Motor neuron (in vitro differentiated cells): ENCODE results near the gene DIAPH1. TPM values are rescaled to one million over a fixed set of nuclear protein-coding genes. Genes with fewer than 3 reads are reported as not detected.
A peak's percentile ranks its signal among the peaks of the same experiment; 100 is the strongest.

ENCODE experiments used
- ATAC-seq, 8 experiments: fragments of 200-7000 bp; cut with Tn5 transposase; replicated peaks in 6 of 8; 2 replicates each; pipeline ENCODE4 v1.8.0; 2021; ENCODE audit warnings: mild to moderate bottlenecking in 8 of 8, moderate library complexity in 8 of 8
- H3K27ac ChIP-seq, 2 donors: fragments of 250-450 bp; sonication (Bioruptor Pico); 2 replicates each; pipeline ENCODE4 v1.9.0; 2021; ENCODE audit warnings: antibody characterized with exemption in 2 of 2, mild to moderate bottlenecking in 2 of 2, moderate library complexity in 1 of 2
- H3K4me1 ChIP-seq, 2 donors: fragments of 250-450 bp; sonication (Bioruptor Pico); replicated peaks in 1 of 2; 2 replicates each; pipeline ENCODE4 v1.6.1; 2021; ENCODE audit warnings: antibody characterized with exemption in 2 of 2, mild to moderate bottlenecking in 2 of 2, moderate library complexity in 1 of 2
- H3K4me3 ChIP-seq, 5 donors: fragments of 250-450 bp; sonication (Bioruptor Pico); 2 replicates each; pipeline ENCODE4 v1.9.0; 2021; ENCODE audit warnings: antibody characterized with exemption in 5 of 5, mild to moderate bottlenecking in 5 of 5, moderate library complexity in 4 of 5
- WGBS, 10 experiments: fragments of 450-650 bp; shearing (Covaris generic); methylation state at CpG; one replicate each; pipeline ENCODE4 v1.0.0; 2022; 5-methylcytosine and 5-hydroxymethylcytosine counted together
- in situ Hi-C, 9 experiments: fragments of 400-800 bp; cut with MboI; loops; one replicate each; pipeline ENCODE4 v1.15.0; 2021; ENCODE audit warnings: low sequenced_read_pairs in 9 of 9, low pct_unique_long_range_greater_than_20kb in 2 of 9; ENCODE audit not compliant: unreplicated experiment in 9 of 9
- total RNA-seq, 8 experiments: library from RNA; unstranded; fragments of 300-600 nt; gene quantifications; 2 replicates each; pipeline versions ENCODE4 v1.2.3 to v1.2.4, GENCODE V29; 2022

Gene DIAPH1
- total RNA-seq, 8 experiments from 2014 or later = 7.4 to 93.8 (median 20.0) TPM

GRCh38 chr5:141637123-141637766 is 18.4 kb upstream of the DIAPH1 start:
- in situ Hi-C loops = no loop called here
- 0 to 4% (median 0%) methylated on average over 8 to 10 of the region's 63 CpGs; no CpG with 5 or more reads in 7 of the 10 experiments for WGBS, 10 experiments
- ATAC-seq = peak; percentile 37 to 68 (median 54)
- Histone ChIP-seq H3K4me1 (peaks cover 16 to 18% of the 10 kb centered on the region in 2 donors), H3K27ac (peak overlapping the region; percentile 49 to 56), H3K4me3 (peak overlapping the region; percentile 64 to 91 (median 76))

- in situ Hi-C loops = no loop called here
These were observed 17.8 kb upstream of the DIAPH1 start, which contains the start of the genes HDAC3 and RELL2 for GRCh38 chr5:141636413-141637122. Gene HDAC3 (minus strand): TSS chr5:141636849. CDS start chr5:141636790, 59 bp downstream. Gene RELL2 (plus strand): TSS chr5:141636997. CDS start chr5:141638226, 1,229 bp downstream.

DNA sequence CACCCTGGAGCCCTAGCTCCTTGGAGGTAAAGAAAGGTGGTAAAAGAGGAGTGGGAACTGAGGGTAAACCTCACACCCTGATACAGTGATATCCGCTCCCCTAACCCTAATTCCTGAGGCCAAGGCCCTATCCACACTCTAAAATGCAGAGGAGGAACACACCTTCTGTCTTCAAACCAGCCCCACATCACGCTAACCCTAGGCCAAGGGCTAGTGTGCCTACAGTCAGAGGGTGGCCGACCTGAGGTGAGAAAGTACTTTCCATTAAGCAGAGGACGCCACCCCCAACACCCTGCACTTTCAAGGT is 17.3 kb upstream of the DIAPH1 start:
- peak overlapping the region; percentile 64 to 91 (median 76) for H3K4me3 ChIP-seq
- in situ Hi-C loops = no loop called here
- peaks cover 16 to 18% of the 10 kb centered on the region in 2 donors for H3K4me1 ChIP-seq
- no peak overlapping the region for H3K27ac ChIP-seq
- WGBS, 10 experiments = 0 to 7% (median 3%) methylated on average over 1 to 3 of the region's 4 CpGs; no CpG with 5 or more reads in 6 of the 10 experiments
- ATAC-seq = no peak

More at GRCh38 chr5:141636413-141637122, 17.8 kb upstream of the DIAPH1 start, which contains the start of the genes HDAC3 and RELL2:
- Histone ChIP-seq H3K4me1 (peaks cover 16 to 18% of the 10 kb centered on the region in 2 donors), H3K4me3 (peak within 1 kb of the TSS; percentile 64 to 91 (median 76)), H3K27ac (peak within 1 kb of the TSS; percentile 49 to 70)
- peak; percentile 74 to 90 (median 86) for ATAC-seq
- 0 to 7% methylated on average over 2 of the region's 55 CpGs; no CpG with 5 or more reads in 8 of the 10 experiments for WGBS, 10 experiments

- ATAC-seq = peak in 1 of 8 experiments; percentile 5
- peak overlapping the region; percentile 64 to 91 (median 76) for H3K4me3 ChIP-seq
- no peak overlapping the region for H3K27ac ChIP-seq
- peaks cover 16 to 18% of the 10 kb centered on the region in 2 donors for H3K4me1 ChIP-seq
- in situ Hi-C loops = no loop called here
- WGBS, 10 experiments = 0 to 60% (median 34%) methylated on average over 1 to 5 of the region's 7 CpGs; no CpG with 5 or more reads in 2 of the 10 experiments
These were observed 16.8 kb upstream of the DIAPH1 start for GRCh38 chr5:141635646-141636045.

DNA sequence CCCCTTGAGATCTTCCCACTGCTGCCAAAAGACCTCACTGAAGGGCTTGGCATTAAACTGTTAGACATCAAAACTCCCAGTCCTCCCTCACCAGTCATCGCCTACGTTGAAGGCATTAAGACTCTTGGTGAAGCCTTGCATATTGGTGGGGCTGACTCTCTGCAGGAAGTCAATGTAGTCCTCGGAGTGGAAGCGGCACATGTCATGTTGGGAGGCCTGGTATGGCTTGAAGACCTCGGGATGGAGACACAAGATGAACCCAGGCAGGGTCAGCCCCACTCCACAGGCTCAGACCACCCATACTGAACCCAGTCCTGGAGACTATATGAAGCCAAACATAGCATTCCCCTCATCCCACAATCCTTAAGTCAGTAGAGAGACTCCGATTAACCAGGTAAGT is 15.9 kb upstream of the DIAPH1 start:
- Histone ChIP-seq H3K4me1 (peaks cover 16 to 18% of the 10 kb centered on the region in 2 donors), H3K27ac (no peak overlapping the region), H3K4me3 (no peak overlapping the region)
- WGBS, 10 experiments = 79 to 100% (median 98%) methylated on average over 1 to 5 of the region's 6 CpGs; no CpG with 5 or more reads in 1 of the 10 experiments
- no peak for ATAC-seq
- in situ Hi-C loops = no loop called here

DNA sequence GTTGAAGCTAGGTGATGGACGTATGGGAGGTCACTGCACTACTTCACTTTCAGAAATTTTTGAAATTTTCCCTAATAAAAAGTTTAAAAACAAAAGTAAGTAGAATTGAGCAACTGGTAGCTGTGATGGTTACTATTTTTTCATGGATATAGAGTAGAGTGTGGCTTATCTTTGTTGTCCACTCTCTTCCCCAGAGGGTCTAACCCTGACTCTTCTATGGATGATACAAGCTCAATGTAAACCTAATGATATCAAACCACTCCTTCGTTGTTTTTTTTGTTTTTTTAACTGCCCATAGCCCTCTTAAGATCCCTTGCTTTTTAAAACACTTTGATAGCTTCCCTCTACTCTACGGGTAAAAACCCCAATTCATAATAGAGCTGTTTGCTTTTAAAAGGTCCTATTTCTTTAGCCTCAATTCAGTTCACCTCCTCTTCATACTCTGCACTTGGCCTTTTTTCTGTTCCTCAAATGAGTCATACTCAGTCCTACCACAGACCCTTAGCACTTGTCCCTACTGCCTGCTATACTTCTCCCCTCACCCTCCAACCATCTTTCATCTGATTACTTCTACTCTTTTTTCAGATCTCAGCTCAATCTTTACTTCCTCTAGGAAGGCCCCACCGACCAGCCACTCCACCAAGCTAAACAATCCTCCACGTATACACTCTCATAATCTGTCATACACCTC is 15.2 kb upstream of the DIAPH1 start:
- ATAC-seq = no peak
- in situ Hi-C loops = no loop called here
- H3K4me3 ChIP-seq = no peak overlapping the region
- WGBS, 10 experiments = 84 to 100% (median 93%) methylated on average over 3 to 5 of the region's 5 CpGs
- no peak overlapping the region for H3K27ac ChIP-seq
- peaks cover 16 to 18% of the 10 kb centered on the region in 2 donors for H3K4me1 ChIP-seq

DNA sequence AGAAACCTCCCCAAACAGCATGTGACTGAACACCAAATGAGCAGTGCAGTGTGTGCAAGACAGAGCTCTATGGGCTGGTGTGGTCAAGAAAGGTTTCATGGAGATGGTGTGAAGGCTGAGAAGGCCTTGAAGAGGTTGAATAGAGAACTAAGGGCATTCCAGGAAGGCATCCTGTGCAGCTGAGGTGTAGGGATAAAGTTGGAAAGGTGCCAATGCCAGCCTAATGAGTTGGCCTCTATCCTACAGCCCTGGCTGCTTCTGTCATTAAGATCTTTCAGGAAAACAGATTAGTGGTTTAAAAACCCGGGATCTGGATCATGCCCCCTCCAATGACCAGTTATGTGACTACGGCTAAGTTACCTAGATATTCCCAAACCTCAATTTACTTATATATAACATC is 13.8 kb upstream of the DIAPH1 start:
- H3K4me1 ChIP-seq = peaks cover 12 to 14% of the 10 kb centered on the region in 2 donors
- no peak overlapping the region for H3K4me3 ChIP-seq
- no peak for ATAC-seq
- H3K27ac ChIP-seq = no peak overlapping the region
- in situ Hi-C loops = no loop called here
- WGBS, 10 experiments = 90 to 100% (median 100%) methylated on average over 1 to 2 of the region's 2 CpGs; no CpG with 5 or more reads in 4 of the 10 experiments

DNA sequence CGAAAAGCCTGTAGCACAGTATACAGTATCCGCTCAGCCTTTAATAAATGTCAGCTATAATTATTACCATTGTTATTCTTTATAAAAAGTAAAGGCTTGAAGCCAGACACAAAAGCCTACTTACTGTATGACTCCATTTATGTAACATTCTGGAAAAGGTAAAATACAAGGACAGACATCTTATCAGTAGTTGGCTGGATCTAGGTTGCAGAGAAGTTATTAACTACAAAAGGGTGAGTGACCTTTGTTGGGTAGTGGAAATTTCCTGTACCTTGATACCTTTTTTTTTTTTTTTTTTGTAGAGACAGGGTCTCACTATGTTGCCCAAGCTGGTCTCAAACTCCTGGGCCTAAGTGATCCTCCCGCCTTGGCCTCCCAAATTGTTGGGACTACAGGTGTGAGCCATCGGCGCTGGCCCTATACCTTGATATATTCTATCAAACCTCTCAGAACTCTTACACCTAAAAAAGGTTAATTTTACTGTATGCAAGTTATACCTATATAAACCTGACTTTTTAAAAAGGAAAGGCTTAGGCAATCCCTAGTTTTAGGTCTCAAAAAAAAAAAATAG is 11.9 kb upstream of the DIAPH1 start:
- ATAC-seq = no peak
- WGBS, 10 experiments = 88 to 100% (median 95%) methylated on average over 2 to 5 of the region's 5 CpGs; no CpG with 5 or more reads in 1 of the 10 experiments
- Histone ChIP-seq H3K4me3 (no peak overlapping the region), H3K27ac (no peak overlapping the region), H3K4me1 (peaks cover 10 to 12% of the 10 kb centered on the region in 2 donors)
- in situ Hi-C loops = no loop called here

- H3K4me1 ChIP-seq = no peaks in the 10 kb centered on the region
- H3K27ac ChIP-seq = no peak overlapping the region
- WGBS, 10 experiments = 93 to 100% (median 100%) methylated on average over 1 to 6 of the region's 6 CpGs; no CpG with 5 or more reads in 5 of the 10 experiments
- no peak for ATAC-seq
- no peak overlapping the region for H3K4me3 ChIP-seq
- in situ Hi-C loops = no loop called here
These were observed 9.5 kb upstream of the DIAPH1 start for GRCh38 chr5:141628175-141628788.

DNA sequence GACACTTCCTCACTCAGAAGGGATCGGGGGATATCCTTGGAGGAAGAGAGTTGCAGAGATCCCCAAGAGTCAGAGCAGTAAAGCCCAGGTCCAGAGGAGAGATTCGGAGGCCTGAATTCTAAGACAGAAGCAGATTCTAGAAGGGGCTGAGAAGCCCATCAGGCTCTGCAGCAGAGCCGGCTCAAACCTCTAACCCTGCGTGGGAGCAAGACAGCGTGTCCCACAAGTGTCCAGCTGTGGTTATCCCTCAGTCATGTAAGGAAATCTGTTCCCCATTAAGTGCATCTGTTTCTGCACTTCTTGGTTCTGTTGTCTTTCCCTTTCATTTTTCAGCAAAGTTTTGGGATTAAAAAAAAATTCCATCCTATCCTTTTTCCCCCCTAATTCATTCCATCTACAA is 4.8 kb upstream of the DIAPH1 start:
- Histone ChIP-seq H3K4me3 (no peak overlapping the region), H3K4me1 (peaks cover 0 to 3% of the 10 kb centered on the region in 2 donors), H3K27ac (no peak overlapping the region)
- WGBS, 10 experiments = 26 to 100% (median 81%) methylated on average over 1 to 5 of the region's 5 CpGs
- in situ Hi-C loops = no loop called here
- no peak for ATAC-seq

DNA sequence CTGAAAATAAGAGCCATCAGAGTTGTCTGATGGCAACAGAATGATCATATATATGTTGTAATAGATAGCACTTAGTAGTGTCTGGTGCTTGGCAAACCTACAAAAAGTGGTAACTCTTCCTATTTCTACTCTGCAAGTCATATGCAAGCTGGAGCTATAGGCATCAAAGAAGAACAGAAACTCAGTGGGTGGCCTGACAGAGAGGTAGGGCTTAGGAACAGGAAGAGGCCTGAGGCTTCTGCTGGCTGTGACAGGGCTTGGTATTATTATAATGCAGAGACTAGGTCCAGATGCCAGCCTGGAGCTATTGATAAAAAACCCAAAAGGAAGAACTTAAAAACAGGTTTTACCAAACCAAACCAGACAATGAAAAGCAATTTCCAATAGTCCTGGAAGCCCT is 4.4 kb upstream of the DIAPH1 start:
- H3K4me1 ChIP-seq = peaks cover 0 to 3% of the 10 kb centered on the region in 2 donors
- H3K27ac ChIP-seq = no peak overlapping the region
- in situ Hi-C loops = no loop called here
- no peak for ATAC-seq
- H3K4me3 ChIP-seq = no peak overlapping the region

GRCh38 chr5:141618030-141618803 is 583 bp downstream of the DIAPH1 start:
- WGBS, 10 experiments = 0% methylated on average over 1 to 6 of the region's 36 CpGs; no CpG with 5 or more reads in 3 of the 10 experiments
- peak overlapping the region; percentile 9 to 52 for H3K27ac ChIP-seq
- peak; percentile 16 to 51 (median 42) for ATAC-seq

More at GRCh38 chr5:141618030-141618803, 583 bp downstream of the DIAPH1 start:
- in situ Hi-C loops = no loop called here
- H3K4me1 ChIP-seq = peaks cover 5 to 10% of the 10 kb centered on the region in 2 donors
- peak overlapping the region; percentile 64 to 83 (median 75) for H3K4me3 ChIP-seq
